B cell (primary cell): ENCODE results near the gene SESTD1. TPM values are rescaled to one million over a fixed set of nuclear protein-coding genes. Genes with fewer than 3 reads are reported as not detected.

Experiments
- ATAC-seq: fragments of 200-7000 bp; cut with Tn5 transposase; one replicate; pipeline ENCODE4 v1.10.0; 2021; ENCODE audit warnings: low read depth, mild to moderate bottlenecking, moderate number of reproducible peaks, moderate library complexity
- CTCF ChIA-PET: fragments of 350-600 bp; sonication (Branson Sonifier 250); formaldehyde crosslinking; loops from one replicate; lab custom pipeline; 2021; ENCODE audit warnings: antibody characterized with exemption, inconsistent platforms; lab: Charles Lee
- POLR2A ChIA-PET: fragments of 350-600 bp; sonication (Branson Sonifier 250); formaldehyde crosslinking; loops from one replicate; lab custom pipeline; 2021; ENCODE audit warnings: antibody characterized with exemption; lab: Charles Lee
- DNase-seq: peaks from one replicate; pipeline ENCODE4 v3.0.0; 2013
- H2AFZ ChIP-seq: 2 replicates; pipeline ENCODE4 v1.6.1; 2012; ENCODE audit warnings: mild to moderate bottlenecking, low read depth, low read length; ENCODE audit not compliant: insufficient read depth, poor library complexity, severe bottlenecking
- H3K27ac ChIP-seq, 2 donors: 1 replicate in 1 of 2; 2 replicates in 1 of 2; pipeline ENCODE4 v1.5.1; 2012 to 2013; ENCODE audit warnings: low read length in 2 of 2, mild to moderate bottlenecking in 2 of 2, moderate library complexity in 1 of 2
- H3K27me3 ChIP-seq, 4 experiments: fragments of 200-600 bp in 1 of 4; sonication (generic) in 1 of 4; replicated peaks in 1 of 4; 1 replicate in 2 of 4; 2 replicates in 2 of 4; pipeline versions ENCODE4 v1.6.1 to v1.7.0; 2013 to 2016; ENCODE audit warnings: low read length in 3 of 4, mild to moderate bottlenecking in 2 of 4, mixed read lengths in 1 of 4, moderate library complexity in 1 of 4; ENCODE audit not compliant: insufficient read depth in 4 of 4, control insufficient read depth in 3 of 4; ENCODE audit errors: control extremely low read depth in 1 of 4
- H3K36me3 ChIP-seq, 2 experiments: replicated peaks in 1 of 2; 1 replicate in 1 of 2; 2 replicates in 1 of 2; pipeline versions ENCODE4 v1.6.1 to v1.7.1; 2013; ENCODE audit warnings: low read length in 1 of 2; ENCODE audit not compliant: insufficient read depth in 2 of 2, control insufficient read depth in 1 of 2; ENCODE audit errors: control extremely low read depth in 1 of 2, extremely low read depth in 1 of 2
- H3K4me1 ChIP-seq, 2 donors: fragments of 200-600 bp in 1 of 2; sonication (generic) in 1 of 2; 1 replicate in 1 of 2; 2 replicates in 1 of 2; pipeline versions ENCODE4 v1.5.1 to v1.6.1; 2013 to 2017; ENCODE audit warnings: low read length in 2 of 2; ENCODE audit not compliant: control insufficient read depth in 2 of 2, insufficient read depth in 2 of 2
- H3K4me2 ChIP-seq: replicated peaks from 2 replicates; pipeline ENCODE3; 2012; ENCODE audit warnings: mild to moderate bottlenecking, low read depth, low read length; ENCODE audit not compliant: poor library complexity, severe bottlenecking
- H3K4me3 ChIP-seq, 5 experiments: fragments of 200-600 bp in 1 of 5; sonication (generic) in 1 of 5; 1 replicate in 3 of 5; 2 replicates in 2 of 5; pipeline versions ENCODE4 v1.5.1 to v1.7.0; 2011 to 2016; ENCODE audit warnings: low read length in 4 of 5, mild to moderate bottlenecking in 4 of 5, low read depth in 2 of 5, control low read depth in 1 of 5, moderate library complexity in 1 of 5; ENCODE audit not compliant: insufficient read depth in 1 of 5; ENCODE audit errors: control extremely low read depth in 1 of 5, extremely low read depth in 1 of 5
- H3K79me2 ChIP-seq: fragments of 200-600 bp; sonication (generic); one replicate; pipeline ENCODE4 v1.6.0; 2016; ENCODE audit warnings: low read length; ENCODE audit not compliant: control insufficient read depth, insufficient read depth
- H3K9ac ChIP-seq: fragments of 200-600 bp; sonication (generic); 2 replicates; pipeline ENCODE4 v1.6.1; 2017; ENCODE audit warnings: mild to moderate bottlenecking, low read length, moderate library complexity
- H3K9me3 ChIP-seq, 3 donors: one replicate each; pipeline versions ENCODE4 v1.6.1 to v1.7.1; 2013; ENCODE audit warnings: low read length in 2 of 3; ENCODE audit not compliant: control insufficient read depth in 2 of 3, insufficient read depth in 1 of 3; ENCODE audit errors: control extremely low read depth in 1 of 3
- H4K20me1 ChIP-seq: 2 replicates; pipeline ENCODE4 v1.6.0; 2012; ENCODE audit warnings: mild to moderate bottlenecking, low read length; ENCODE audit not compliant: insufficient read depth, control insufficient read depth, poor library complexity, severe bottlenecking
- H3K27ac Mint-ChIP-seq: one replicate; pipeline ENCODE4 v1.8.0; 2021; ENCODE audit warnings: mixed read lengths
- H3K27me3 Mint-ChIP-seq: one replicate; pipeline ENCODE4 v1.8.0; 2021; ENCODE audit warnings: mixed read lengths
- H3K4me1 Mint-ChIP-seq: one replicate; pipeline ENCODE4 v1.8.0; 2021; ENCODE audit warnings: mixed read lengths
- H3K4me3 Mint-ChIP-seq: one replicate; pipeline ENCODE4 v1.8.0; 2021; ENCODE audit warnings: mixed read lengths
- H3K9me3 Mint-ChIP-seq: one replicate; pipeline ENCODE4 v1.8.0; 2022; ENCODE audit warnings: mixed read lengths; ENCODE audit not compliant: insufficient read depth
- CTCF ChIP-seq: fragments of 200-600 bp; IDR thresholded peaks from one replicate; pipeline ENCODE4 v1.8.0; 2022; ENCODE audit warnings: antibody characterized with exemption, mild to moderate bottlenecking
- EZH2 ChIP-seq: IDR thresholded peaks from 2 replicates; pipeline ENCODE4 v1.6.1; 2012; ENCODE audit warnings: borderline replicate concordance, low read depth, mild to moderate bottlenecking, moderate library complexity, low read length; ENCODE audit not compliant: insufficient read depth, poor library complexity, severe bottlenecking
- WGBS: methylation state at CpG from one replicate; pipeline ENCODE4 v1.1.5; 2013; ENCODE audit warnings: missing lambda C conversion rate; ENCODE audit not compliant: insufficient coverage; 5-methylcytosine and 5-hydroxymethylcytosine counted together
- intact Hi-C: fragments of 100-400 bp; cut with micrococcal nuclease; formaldehyde crosslinking; loops from one replicate; pipeline ENCODE4 v1.10.0; 2022
- polyA plus RNA-seq: library from polyadenylated mRNA; depleted of rRNA; stranded (reverse); fragments of >200 nt; gene quantifications from 2 replicates; pipeline ENCODE4 v1.2.3, GENCODE V29; 2012
- total RNA-seq, 2 donors: library from RNA; stranded (reverse); fragments of 120-200 nt in 1 of 2; gene quantifications; 1 replicate in 1 of 2; 2 replicates in 1 of 2; pipeline versions ENCODE4 v1.2.3 to v1.2.4, GENCODE V29; 2013 to 2022

SESTD1 gene
- total and polyA plus RNA-seq, 2 donors (not counting 1 experiment from before 2014, with no cell fraction given) = 52.0 to 66.1 TPM

GRCh38 chr2:179180242-179180641 lies 84.4 kb downstream of the SESTD1 start:
- Histone ChIP-seq H2AFZ (no peak overlapping the region), H3K4me2 (no peak overlapping the region), H3K36me3 (peaks cover 0 to 41% of the 10 kb centered on the region in 2 experiments), H3K9ac (no peak overlapping the region), H3K79me2 (peaks cover 29% of the 10 kb centered on the region), H3K4me1 (peaks cover 11 to 14% of the 10 kb centered on the region in 2 donors), H3K27me3 (no peaks in the 10 kb centered on the region), H3K27ac (peak overlapping the region in 1 of 2 donors; percentile 49), H3K4me3 (no peak overlapping the region), H4K20me1 (peaks cover 15% of the 10 kb centered on the region), H3K9me3 (no peaks in the 10 kb centered on the region)
- POLR2A ChIA-PET = no interaction called here
- intact Hi-C loops = no loop called here
- no CpG with 5 or more reads among the region's 2 CpGs for WGBS
- Mint-ChIP-seq H3K27ac (no peak overlapping the region), H3K4me3 (no peak overlapping the region), H3K4me1 (peaks cover 33% of the 10 kb centered on the region), H3K27me3 (no peaks in the 10 kb centered on the region), H3K9me3 (no peaks in the 10 kb centered on the region)
- TF ChIP-seq EZH2 = no peak
- no peak for TF ChIP-seq CTCF
- CTCF ChIA-PET = interaction anchor here (0.6 kb wide), 1 partner anchor 39 kb away, joined by 3 read pairs; no protein-coding TSS in a partner anchor
- DNase-seq (no peak), ATAC-seq (no peak)

- ATAC-seq (no peak), DNase-seq (no peak)
- ChIA-PET POLR2A (no interaction called here), CTCF (no interaction called here)
- Mint-ChIP-seq H3K4me1 (peaks cover 29% of the 10 kb centered on the region), H3K27ac (no peak overlapping the region), H3K27me3 (no peaks in the 10 kb centered on the region), H3K9me3 (no peaks in the 10 kb centered on the region), H3K4me3 (no peak overlapping the region)
- H3K4me2 ChIP-seq = no peak overlapping the region
- intact Hi-C loops = no loop called here
- no peak overlapping the region for H3K27ac ChIP-seq
- H3K9ac ChIP-seq = no peak overlapping the region
- H3K79me2 ChIP-seq = peaks cover 30% of the 10 kb centered on the region
- peaks cover 0 to 45% of the 10 kb centered on the region in 2 experiments for H3K36me3 ChIP-seq
- H3K27me3 ChIP-seq = no peaks in the 10 kb centered on the region
- no peak overlapping the region for H3K4me3 ChIP-seq
- H3K4me1 ChIP-seq = peaks cover 11 to 14% of the 10 kb centered on the region in 2 donors
- H3K9me3 ChIP-seq = no peaks in the 10 kb centered on the region
- TF ChIP-seq CTCF (no peak), EZH2 (no peak)
- WGBS = 100% methylated on average over 2 of the region's 2 CpGs
- no peak overlapping the region for H2AFZ ChIP-seq
- H4K20me1 ChIP-seq = peaks cover 12% of the 10 kb centered on the region
These were observed 84.9 kb downstream of the SESTD1 start for GRCh38 chr2:179179719-179180118.
